Prostate gland (tissue), 2 donors: Measurements from ENCODE around the gene PIAS1.

Source experiments
- CTCF ChIP-seq, 4 experiments: fragments of 200-600 bp in 2 of 4; fragments of 450-650 bp in 2 of 4; sonication (generic) in 2 of 4; IDR thresholded peaks; 1 replicate in 3 of 4; 2 replicates in 1 of 4; pipeline ENCODE4 v1.5.1; 2016 to 2019; ENCODE audit warnings: antibody characterized with exemption in 4 of 4, mild to moderate bottlenecking in 2 of 4, moderate library complexity in 2 of 4
- POLR2A ChIP-seq: fragments of 450-650 bp; IDR thresholded peaks from one replicate; pipeline ENCODE4 v1.6.1; 2016; ENCODE audit warnings: antibody characterized with exemption, mild to moderate bottlenecking
- POLR2AphosphoS5 ChIP-seq: sonication (generic); formaldehyde crosslinking; IDR thresholded peaks from one replicate; pipeline ENCODE4 v1.6.1; 2017; ENCODE audit warnings: antibody characterized with exemption

DNA sequence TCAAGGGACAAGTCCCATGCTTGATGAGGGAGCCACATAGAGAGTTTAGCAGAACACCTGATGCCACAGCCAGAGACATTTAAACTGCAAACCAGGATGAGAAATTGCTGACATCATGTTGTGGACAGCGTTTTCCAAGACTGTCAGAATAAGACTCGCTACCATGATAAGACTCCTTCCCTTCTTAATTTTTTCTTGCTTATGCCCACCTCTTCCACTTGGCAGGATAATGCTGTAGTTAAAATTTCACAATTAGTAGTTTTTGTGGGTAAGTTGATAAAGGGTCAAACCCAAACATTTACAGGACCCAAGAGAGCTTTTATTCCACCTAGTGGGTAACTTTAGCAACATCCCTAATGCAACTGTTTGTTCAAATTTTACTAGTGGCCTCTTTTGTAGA lies 3.0 kb upstream of the PIAS1 start:
- TF ChIP-seq CTCF (IDR thresholded peaks at IDR 0.05): no peak
- TF ChIP-seq POLR2A: no peak
- TF ChIP-seq POLR2AphosphoS5: no peak
